Subcutaneous abdominal adipose tissue (tissue), 5 donors: ENCODE results near the gene RPGRIP1L.

ENCODE experiments used
- H3K27ac ChIP-seq: one replicate; pipeline ENCODE4 v1.7.0; 2013; ENCODE audit warnings: low read depth, mild to moderate bottlenecking, inconsistent platforms, low read length, moderate library complexity
- H3K27me3 ChIP-seq, 5 donors: one replicate each; pipeline ENCODE4 v1.7.0; 2013; ENCODE audit warnings: low read length in 5 of 5, inconsistent platforms in 1 of 5; ENCODE audit not compliant: control insufficient read depth in 5 of 5, insufficient read depth in 4 of 5
- H3K36me3 ChIP-seq, 5 donors: one replicate each; pipeline ENCODE4 v1.7.0; 2013; ENCODE audit warnings: low read length in 5 of 5; ENCODE audit not compliant: control insufficient read depth in 5 of 5, insufficient read depth in 5 of 5
- H3K4me1 ChIP-seq, 5 donors: one replicate each; pipeline ENCODE4 v1.7.0; 2013; ENCODE audit warnings: low read length in 5 of 5, mild to moderate bottlenecking in 3 of 5, moderate library complexity in 1 of 5; ENCODE audit not compliant: control insufficient read depth in 5 of 5, insufficient read depth in 5 of 5
- H3K4me3 ChIP-seq, 5 donors: one replicate each; pipeline ENCODE4 v1.7.0; 2013; ENCODE audit warnings: low read length in 5 of 5, low read depth in 1 of 5
- H3K9ac ChIP-seq, 5 donors: one replicate each; pipeline ENCODE4 v1.7.0; 2013; ENCODE audit warnings: low read length in 5 of 5, mild to moderate bottlenecking in 4 of 5, moderate library complexity in 3 of 5
- H3K9me3 ChIP-seq, 5 donors: one replicate each; pipeline ENCODE4 v1.7.0; 2013; ENCODE audit warnings: low read length in 5 of 5; ENCODE audit not compliant: control insufficient read depth in 5 of 5
- donor health status: healthy.
- donor health status: healthy.
- donor health status: healthy.
- donor health status: healthy.
- donor health status: healthy.

The RPGRIP1L gene

GRCh38 chr16:53703590-53704444 is at the start of gene RPGRIP1L, which contains the start of gene FTO:
Gene RPGRIP1L (minus strand): TSS chr16:53703859. CDS start chr16:53700723, 3,136 bp downstream.
Gene FTO (plus strand): TSS chr16:53704156.
- Histone ChIP-seq H3K27ac (peak within 1 kb of the TSS; percentile 74), H3K27me3 (peaks cover 0 to 2% (median 0%) of the 10 kb centered on the region in 5 donors)

GRCh38 chr16:53753431-53753830 is 49.8 kb upstream of the RPGRIP1L start:
- H3K4me1 ChIP-seq, result peaks cover 1 to 33% (median 16%) of the 10 kb centered on the region in 5 donors
- H3K9ac ChIP-seq, result no peak overlapping the region
- no peaks in the 10 kb centered on the region for H3K36me3 ChIP-seq
- no peaks in the 10 kb centered on the region for H3K27me3 ChIP-seq
- no peak overlapping the region for H3K4me3 ChIP-seq
- no peaks in the 10 kb centered on the region for H3K9me3 ChIP-seq
- H3K27ac ChIP-seq, result no peak overlapping the region

More at GRCh38 chr16:53703590-53704444, at the start of gene RPGRIP1L, which contains the start of gene FTO:
- Histone ChIP-seq H3K9ac (peak within 1 kb of the TSS; percentile 74 to 97 (median 87)), H3K4me3 (peak within 1 kb of the TSS; percentile 72 to 100 (median 97)), H3K36me3 (peaks cover 0 to 4% (median 0%) of the 10 kb centered on the region in 5 donors), H3K4me1 (peaks cover 5 to 23% (median 22%) of the 10 kb centered on the region in 5 donors), H3K9me3 (peaks cover 0 to 3% (median 0%) of the 10 kb centered on the region in 5 donors)

- no peaks in the 10 kb centered on the region for H3K36me3 ChIP-seq
- H3K4me1 ChIP-seq, result peaks cover 1 to 33% (median 16%) of the 10 kb centered on the region in 5 donors
- H3K9me3 ChIP-seq, result no peaks in the 10 kb centered on the region
- H3K9ac ChIP-seq, result no peak overlapping the region
- H3K27ac ChIP-seq, result no peak overlapping the region
- no peak overlapping the region for H3K4me3 ChIP-seq
- H3K27me3 ChIP-seq, result no peaks in the 10 kb centered on the region
Measured at GRCh38 chr16:53752560-53752959, 48.9 kb upstream of the RPGRIP1L start.

- Histone ChIP-seq H3K36me3 (no peaks in the 10 kb centered on the region), H3K9me3 (no peaks in the 10 kb centered on the region), H3K27ac (peak overlapping the region; percentile 69), H3K9ac (peak overlapping the region in 1 of 5 donors; percentile 21), H3K4me1 (peaks cover 0 to 34% (median 23%) of the 10 kb centered on the region in 5 donors), H3K27me3 (no peaks in the 10 kb centered on the region), H3K4me3 (peak overlapping the region in 1 of 5 donors; percentile 13)
Measured at GRCh38 chr16:53745753-53746266, 42.2 kb upstream of the RPGRIP1L start.

- Histone ChIP-seq H3K4me1 (peaks cover 0 to 34% (median 25%) of the 10 kb centered on the region in 5 donors), H3K27me3 (no peaks in the 10 kb centered on the region), H3K9me3 (no peaks in the 10 kb centered on the region), H3K36me3 (no peaks in the 10 kb centered on the region), H3K4me3 (no peak overlapping the region), H3K27ac (peak overlapping the region; percentile 69), H3K9ac (peak overlapping the region in 1 of 5 donors; percentile 51)
Measured at GRCh38 chr16:53745086-53745485, 41.4 kb upstream of the RPGRIP1L start.

- H3K9me3 ChIP-seq, result no peaks in the 10 kb centered on the region
- peak overlapping the region; percentile 15 for H3K27ac ChIP-seq
- peak overlapping the region in 1 of 5 donors; percentile 17 for H3K4me3 ChIP-seq
- no peaks in the 10 kb centered on the region for H3K36me3 ChIP-seq
- H3K4me1 ChIP-seq, result peaks cover 0 to 34% (median 25%) of the 10 kb centered on the region in 5 donors
- peak overlapping the region in 1 of 5 donors; percentile 24 for H3K9ac ChIP-seq
- H3K27me3 ChIP-seq, result no peaks in the 10 kb centered on the region
Measured at GRCh38 chr16:53744449-53744848, 40.8 kb upstream of the RPGRIP1L start.

GRCh38 chr16:53743149-53743566 is 39.5 kb upstream of the RPGRIP1L start:
- no peaks in the 10 kb centered on the region for H3K27me3 ChIP-seq

GRCh38 chr16:53741546-53741945 is 37.9 kb upstream of the RPGRIP1L start:
- no peak overlapping the region for H3K4me3 ChIP-seq
- H3K27ac ChIP-seq, result no peak overlapping the region
- H3K9me3 ChIP-seq, result no peaks in the 10 kb centered on the region
- H3K4me1 ChIP-seq, result peaks cover 0 to 34% (median 25%) of the 10 kb centered on the region in 5 donors
- H3K36me3 ChIP-seq, result no peaks in the 10 kb centered on the region
- no peaks in the 10 kb centered on the region for H3K27me3 ChIP-seq
- no peak overlapping the region for H3K9ac ChIP-seq

More at GRCh38 chr16:53743149-53743566, 39.5 kb upstream of the RPGRIP1L start:
- Histone ChIP-seq H3K27ac (no peak overlapping the region), H3K36me3 (no peaks in the 10 kb centered on the region), H3K4me3 (no peak overlapping the region), H3K9ac (no peak overlapping the region), H3K9me3 (no peaks in the 10 kb centered on the region), H3K4me1 (peaks cover 0 to 34% (median 25%) of the 10 kb centered on the region in 5 donors)

GRCh38 chr16:53740933-53741531 is 37.4 kb upstream of the RPGRIP1L start:
- peaks cover 0 to 30% (median 23%) of the 10 kb centered on the region in 5 donors for H3K4me1 ChIP-seq
- no peaks in the 10 kb centered on the region for H3K27me3 ChIP-seq
- no peak overlapping the region for H3K27ac ChIP-seq
- no peak overlapping the region for H3K4me3 ChIP-seq
- no peak overlapping the region for H3K9ac ChIP-seq
- H3K36me3 ChIP-seq, result no peaks in the 10 kb centered on the region
- no peaks in the 10 kb centered on the region for H3K9me3 ChIP-seq
